GM21825 (cell line): ENCODE measurements around the gene SNRPA1.
A peak's percentile ranks its signal among the peaks of the same experiment; 100 is the strongest.

Source experiments
- ATAC-seq: cut with Tn5 transposase; IDR thresholded peaks from one replicate; pipeline ENCODE4 v1.9.1; 2021; ENCODE audit warnings: mild to moderate bottlenecking, moderate library complexity; ENCODE audit not compliant: unreplicated experiment

The SNRPA1 gene

DNA sequence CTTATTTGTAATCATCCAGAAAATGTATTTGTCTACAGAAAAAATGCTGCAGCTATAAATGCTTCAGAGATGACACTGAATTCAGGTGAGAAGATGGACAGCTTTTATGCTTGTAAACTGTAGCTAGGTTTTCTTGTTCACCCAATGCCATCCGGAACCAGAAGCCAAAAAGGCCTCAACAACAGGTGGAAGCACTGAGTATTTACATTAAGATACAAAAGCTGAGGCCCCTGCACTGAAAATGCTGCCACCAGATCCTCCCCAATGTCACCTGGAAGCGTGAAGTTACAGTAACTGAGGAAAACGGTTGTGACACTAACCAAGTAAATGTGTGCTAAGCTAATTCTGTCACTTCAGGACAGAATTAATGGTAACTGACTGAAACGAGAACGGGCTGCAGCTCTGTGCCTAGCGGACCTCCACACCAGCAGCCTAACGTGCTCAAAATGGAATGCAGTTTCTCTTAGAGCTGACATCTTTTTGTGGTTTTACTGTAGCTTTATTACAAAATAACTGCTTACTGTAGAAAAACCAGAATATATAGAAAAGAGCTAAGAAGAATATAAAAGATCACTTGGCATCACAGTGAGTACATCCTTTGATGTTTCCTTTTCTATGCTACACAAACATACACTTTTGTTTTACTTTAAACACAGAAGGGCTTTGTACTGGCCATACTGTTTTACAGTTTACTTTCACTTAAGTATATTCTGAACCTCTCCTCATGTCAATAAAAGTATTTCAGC lies 50.8 kb downstream of the SNRPA1 start:
- ATAC-seq, result no peak

GRCh38 chr15:101243420-101243819 lies 51.6 kb downstream of the SNRPA1 start:
- ATAC-seq, result no peak

GRCh38 chr15:101242999-101243336 lies 52.1 kb downstream of the SNRPA1 start:
- ATAC-seq, result no peak

GRCh38 chr15:101242160-101242998 lies 52.7 kb downstream of the SNRPA1 start:
- peak; percentile 51 for ATAC-seq

- ATAC-seq, result no peak
Measured at GRCh38 chr15:101240358-101240757, 54.7 kb downstream of the SNRPA1 start.

GRCh38 chr15:101239724-101240136 lies 55.3 kb downstream of the SNRPA1 start:
- no peak for ATAC-seq

DNA sequence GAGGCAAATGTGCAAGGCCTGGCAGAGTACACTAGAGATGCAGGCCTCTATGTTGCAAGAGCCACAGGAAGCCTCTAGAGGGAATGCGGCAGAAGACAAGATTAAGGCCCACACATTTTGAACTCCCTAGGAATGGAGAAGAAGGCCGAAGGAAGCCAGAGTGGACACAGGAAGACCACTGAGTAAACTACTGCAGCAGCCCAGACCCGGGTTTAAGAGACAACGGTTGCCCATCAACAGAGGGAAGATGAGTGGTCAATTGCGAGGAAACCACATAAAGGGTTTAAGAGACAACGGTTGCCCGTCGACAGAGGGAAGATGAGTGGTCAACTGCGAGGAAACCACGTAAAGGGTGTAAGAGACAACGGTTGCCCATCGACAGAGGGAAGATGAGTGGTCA lies 57.8 kb downstream of the SNRPA1 start:
- no peak for ATAC-seq

DNA sequence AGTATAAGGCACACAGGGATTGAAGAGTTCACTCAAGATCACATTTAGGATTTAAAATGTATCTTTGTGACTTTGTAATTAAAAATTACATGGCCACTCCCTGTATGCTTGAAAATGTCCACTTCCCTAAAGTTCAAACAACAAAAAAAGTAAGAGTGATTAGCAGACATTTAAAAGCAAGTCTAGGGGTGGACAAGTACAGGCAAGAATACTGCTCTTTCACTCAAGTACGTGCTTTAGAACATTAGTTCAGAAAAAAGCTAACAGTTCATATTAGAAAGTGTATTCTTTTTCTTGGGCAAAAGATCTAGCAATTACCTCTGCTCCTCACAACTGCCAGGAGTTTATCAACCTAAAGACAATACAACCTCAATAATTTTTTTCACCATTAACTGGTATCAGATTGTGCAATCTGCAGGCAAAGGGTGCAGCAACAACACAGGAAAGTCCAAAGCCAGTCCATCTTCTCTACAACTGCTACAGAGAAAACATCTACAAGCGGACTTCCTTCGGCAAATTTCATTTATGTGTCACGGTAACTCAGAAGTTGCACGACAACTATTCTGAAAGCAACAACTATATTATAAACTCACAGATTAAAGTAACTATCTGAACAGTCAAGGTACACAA lies 61.3 kb downstream of the SNRPA1 start:
- ATAC-seq, result no peak

DNA sequence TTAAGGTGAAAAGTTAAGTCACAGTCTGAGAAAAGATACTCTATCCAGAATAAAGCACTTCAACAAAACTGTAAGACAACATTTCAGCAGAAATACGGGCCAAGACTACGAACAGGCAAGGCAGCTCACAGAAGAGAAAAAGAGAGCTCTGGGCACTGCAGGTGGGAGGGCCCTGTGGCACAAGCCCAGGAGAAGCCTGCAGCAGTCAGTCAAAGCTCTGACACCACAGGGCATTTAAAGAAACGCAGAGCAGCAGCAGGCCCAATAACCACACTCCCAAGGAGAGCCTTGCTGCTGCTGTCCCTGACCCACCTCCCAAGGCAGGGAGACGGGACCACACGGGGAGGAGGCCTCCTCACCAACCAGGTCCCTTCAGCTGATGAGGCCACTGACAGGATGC lies 62.4 kb downstream of the SNRPA1 start:
- no peak for ATAC-seq
